GM10266 (cell line): ENCODE measurements around the gene PLAGL2.

Source experiments
- DNase-seq: peaks from one replicate; pipeline ENCODE4 v3.0.0; 2012; ENCODE audit errors: extremely low spot score
- TF ChIP-seq, protein P1 (sequence below): IDR thresholded peaks from 2 replicates; pipeline ENCODE4 v1.5.1; 2012; ENCODE audit warnings: mild to moderate bottlenecking, low read depth; ENCODE audit not compliant: control insufficient read depth, insufficient read depth; ENCODE audit errors: missing control alignments

PLAGL2 gene

DNA sequence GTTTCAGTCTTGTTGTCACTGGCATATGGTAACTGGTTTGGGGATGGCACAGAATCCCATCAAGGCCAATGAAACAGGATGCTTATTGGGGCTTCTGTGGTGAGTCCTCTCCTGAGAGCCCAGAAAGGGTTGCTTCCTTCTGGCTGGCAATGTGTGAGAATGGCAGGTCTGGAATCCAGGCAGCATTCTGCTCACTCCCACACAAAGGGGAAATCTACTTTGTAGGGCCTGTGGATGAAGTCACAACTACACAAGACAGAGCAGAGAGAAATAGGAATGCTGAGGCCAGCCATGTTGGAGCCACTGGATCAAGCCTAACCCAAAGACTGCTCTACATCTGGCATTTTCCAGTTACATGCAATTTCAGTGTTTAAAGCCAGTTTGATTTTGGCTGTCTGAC is 15.7 kb downstream of the PLAGL2 start:
- DNase-seq: no peak
- TF ChIP-seq, protein P1, sequence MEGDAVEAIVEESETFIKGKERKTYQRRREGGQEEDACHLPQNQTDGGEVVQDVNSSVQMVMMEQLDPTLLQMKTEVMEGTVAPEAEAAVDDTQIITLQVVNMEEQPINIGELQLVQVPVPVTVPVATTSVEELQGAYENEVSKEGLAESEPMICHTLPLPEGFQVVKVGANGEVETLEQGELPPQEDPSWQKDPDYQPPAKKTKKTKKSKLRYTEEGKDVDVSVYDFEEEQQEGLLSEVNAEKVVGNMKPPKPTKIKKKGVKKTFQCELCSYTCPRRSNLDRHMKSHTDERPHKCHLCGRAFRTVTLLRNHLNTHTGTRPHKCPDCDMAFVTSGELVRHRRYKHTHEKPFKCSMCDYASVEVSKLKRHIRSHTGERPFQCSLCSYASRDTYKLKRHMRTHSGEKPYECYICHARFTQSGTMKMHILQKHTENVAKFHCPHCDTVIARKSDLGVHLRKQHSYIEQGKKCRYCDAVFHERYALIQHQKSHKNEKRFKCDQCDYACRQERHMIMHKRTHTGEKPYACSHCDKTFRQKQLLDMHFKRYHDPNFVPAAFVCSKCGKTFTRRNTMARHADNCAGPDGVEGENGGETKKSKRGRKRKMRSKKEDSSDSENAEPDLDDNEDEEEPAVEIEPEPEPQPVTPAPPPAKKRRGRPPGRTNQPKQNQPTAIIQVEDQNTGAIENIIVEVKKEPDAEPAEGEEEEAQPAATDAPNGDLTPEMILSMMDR: no peak

DNA sequence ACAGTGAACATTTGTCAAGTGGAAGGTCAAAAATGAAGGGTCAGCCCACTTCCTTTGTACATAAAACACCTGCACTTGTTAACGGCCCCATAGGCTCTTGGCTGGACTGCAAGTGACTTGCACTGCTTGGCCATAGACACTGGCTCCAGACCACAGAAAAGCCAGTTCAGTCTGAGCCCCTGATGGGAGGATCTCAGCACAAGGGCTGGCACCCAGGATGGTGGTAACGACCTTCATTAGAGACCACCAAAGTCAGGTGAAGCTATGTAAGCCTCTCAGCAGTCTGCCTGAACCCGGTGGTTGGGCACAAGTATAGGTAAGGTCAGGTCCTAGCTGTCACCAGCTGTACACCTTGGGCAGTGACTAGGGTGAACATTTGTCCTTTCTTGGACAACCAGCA is 16.1 kb downstream of the PLAGL2 start:
- TF ChIP-seq, protein P1: no peak
- DNase-seq: no peak

DNA sequence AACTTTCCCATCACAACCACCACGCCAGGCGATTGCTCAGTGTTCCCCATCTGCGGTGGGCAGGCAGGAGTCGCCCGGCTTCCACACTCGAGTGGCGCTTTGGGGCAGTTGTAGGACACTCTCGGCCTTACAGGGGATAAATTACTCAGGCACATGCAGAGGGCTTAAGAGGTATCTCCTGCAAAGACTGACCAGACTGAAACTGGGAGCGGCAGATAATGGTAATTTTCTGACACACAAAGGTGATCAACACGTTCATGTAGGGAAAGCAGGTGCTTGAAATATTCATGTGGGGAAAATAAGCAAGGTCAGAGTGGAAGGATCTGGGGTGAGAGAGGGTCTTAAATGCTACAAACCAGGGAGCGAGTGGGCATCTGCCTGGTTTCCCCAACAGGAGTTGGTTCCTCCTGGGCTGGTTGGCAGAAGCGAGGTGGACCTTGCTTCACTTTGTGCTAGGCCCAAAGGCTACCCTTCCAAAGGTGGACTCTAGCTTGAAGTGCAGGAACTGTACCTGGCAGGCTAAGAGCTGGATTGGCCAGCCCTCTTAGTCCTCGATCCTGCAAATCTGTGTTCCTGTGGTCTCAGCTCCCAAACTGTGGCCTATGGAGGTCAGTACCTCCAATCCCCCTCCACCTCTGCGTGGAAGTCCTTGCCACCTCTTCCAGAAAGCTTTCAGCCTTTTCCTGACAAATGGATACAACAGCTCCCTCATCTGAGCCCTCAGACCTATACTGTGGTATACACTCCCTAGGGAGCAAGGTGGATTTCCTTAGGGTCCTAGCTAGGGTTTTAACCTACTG is 16.7 kb downstream of the PLAGL2 start:
- TF ChIP-seq, protein P1: no peak
- no peak for DNase-seq

DNA sequence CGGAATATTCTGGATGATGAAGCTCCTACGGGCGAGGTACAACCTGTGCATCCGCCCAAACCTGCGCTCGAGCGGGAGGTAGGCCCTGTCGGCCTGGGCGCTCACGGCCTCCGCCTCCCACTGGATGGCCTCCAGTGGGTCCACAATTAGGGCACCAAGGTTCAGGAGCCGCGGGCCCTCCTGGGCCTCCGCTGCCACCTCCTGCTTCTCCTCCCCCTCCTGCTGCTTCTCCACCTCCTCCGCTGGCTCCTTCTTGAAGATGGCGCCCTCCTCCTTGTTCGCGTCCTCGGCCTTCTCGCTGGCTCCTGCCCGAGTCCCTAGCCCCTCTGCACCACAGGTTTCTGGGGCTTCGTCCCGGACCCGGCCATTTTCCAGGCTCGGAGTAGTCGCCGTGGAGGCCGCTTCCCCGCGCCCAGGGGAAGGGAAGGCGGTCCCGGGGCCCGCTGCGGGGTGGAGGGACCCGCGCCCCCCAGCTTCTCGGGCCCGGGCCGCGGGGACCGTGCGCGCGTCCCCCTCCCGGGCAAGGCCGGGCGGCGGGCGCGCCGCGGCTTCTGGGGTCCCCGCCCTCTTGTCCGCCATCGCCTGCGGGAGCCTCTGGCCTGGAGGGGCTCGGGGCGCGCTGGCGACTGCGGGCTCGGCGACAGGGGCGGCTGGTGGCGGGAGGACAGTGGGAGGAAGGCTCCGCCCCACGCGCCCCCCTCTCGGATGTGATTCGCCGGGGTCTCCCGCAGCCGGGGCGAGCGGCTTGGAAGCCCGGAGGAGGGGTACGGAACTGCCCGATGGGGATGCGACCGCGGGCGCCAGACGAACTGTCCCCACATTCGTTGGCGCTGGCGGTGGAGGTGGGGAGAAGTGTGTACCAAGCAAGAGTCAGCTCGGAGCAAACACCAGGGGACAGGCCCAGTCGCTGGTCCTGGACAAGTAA is 17.6 kb downstream of the PLAGL2 start:
- DNase-seq: peak; percentile 53
- TF ChIP-seq, protein P1: no peak

DNA sequence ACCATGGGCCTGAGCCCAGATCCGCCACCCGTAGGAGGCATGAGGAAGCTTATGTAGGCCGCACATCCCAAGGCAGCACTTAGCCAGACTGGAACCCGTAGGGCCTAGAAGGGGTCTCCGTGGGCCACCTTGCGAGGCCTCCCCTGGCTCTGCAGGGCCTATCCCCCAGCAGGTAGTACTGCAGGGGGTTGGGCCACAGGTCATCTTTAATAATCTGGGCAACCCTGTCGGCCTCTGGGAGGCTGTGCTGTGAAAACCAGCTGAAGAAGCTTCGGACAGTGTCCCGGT is 18.5 kb downstream of the PLAGL2 start:
- no peak for DNase-seq
- TF ChIP-seq, protein P1: no peak

DNA sequence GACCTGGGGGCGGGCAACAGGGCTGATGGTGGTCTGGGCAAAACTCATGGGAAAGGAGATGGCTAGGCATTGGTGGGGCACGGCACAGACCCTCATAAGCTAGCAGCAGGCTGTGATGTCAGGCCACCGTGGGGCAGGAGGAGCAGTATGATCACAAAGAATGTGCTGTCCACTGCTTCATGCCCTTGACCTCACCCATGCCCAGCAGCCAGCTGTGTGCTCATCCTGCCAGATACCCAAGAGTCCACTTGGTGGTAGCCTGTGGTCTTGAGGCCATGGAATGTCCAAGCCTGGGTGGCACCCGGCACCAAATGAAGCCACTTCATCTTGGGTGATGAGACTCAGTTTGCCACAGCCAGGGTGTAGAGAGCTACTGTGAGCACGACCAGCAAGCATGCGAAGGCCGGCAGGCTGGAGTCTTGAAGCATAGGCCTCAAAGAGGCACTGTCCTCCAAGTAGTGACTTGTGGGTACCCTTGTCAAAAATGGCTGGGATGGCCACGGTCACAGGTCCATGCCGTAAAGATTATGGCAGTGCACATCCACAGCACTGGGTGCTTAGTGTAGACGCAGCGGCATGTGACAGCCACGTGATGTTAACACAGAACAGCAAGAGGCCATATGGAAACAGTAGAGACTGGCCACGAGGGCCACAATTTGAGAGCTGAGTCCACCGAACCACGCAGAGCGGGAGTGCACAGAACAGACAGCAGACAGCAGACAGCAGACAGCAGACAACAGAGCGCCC is 19.0 kb downstream of the PLAGL2 start:
- TF ChIP-seq, protein P1: no peak
- DNase-seq: no peak

DNA sequence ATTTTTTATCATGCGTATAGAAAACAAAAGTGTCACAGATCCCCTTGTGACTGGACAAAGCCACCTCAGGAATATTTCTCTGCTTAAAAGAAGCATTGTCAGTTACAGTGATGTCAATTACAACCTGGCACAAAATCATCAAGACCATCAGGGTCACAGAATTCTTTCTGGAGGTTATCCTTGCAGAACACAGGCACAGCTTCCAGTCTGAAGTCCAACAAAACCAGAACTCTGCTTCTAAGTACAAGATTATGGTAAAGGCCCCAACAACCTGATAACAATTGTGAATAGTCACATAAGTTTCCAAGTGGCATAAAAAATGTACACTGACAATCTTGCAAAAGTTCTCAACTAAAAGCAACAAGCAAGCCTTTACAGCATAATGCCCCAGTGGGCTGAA is 21.0 kb downstream of the PLAGL2 start:
- TF ChIP-seq, protein P1: no peak
- DNase-seq: no peak
